GM18511 (cell line): Measurements from ENCODE around the gene FAM236B.
A peak's percentile ranks its signal among the peaks of the same experiment; 100 is the strongest.
"Not testable (repeated sequence)": the region's sequence is repeated elsewhere in the genome, so short reads cannot be mapped to it uniquely, and the experiment has no call there.

Experiments
- ATAC-seq: cut with Tn5 transposase; IDR thresholded peaks from one replicate; pipeline ENCODE4 v1.9.1; 2021; ENCODE audit warnings: mild to moderate bottlenecking, moderate library complexity; ENCODE audit not compliant: unreplicated experiment

Gene FAM236B

DNA sequence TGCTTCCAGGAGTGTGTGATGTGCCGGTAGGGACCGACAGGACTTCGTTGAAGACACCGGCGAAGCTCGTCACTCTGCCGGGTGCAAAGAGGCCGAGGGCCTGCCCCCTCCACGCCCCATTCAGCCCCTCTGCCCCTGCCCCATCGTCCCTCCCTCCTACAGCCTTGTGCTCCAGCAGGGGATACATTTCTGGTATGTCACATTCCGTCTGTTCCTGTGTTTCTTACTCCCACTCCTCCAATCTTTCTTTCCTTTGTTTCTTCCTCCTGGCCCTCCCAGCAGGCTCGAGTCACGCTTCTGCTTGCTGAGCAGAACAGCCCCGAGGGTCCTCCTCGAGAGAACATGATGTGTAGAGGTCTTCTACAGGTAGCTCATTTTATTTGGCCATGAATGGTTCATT, at the start of gene FAM236B:
FAM236B (minus strand) TSS at position 101 of the 400 bp plus-strand sequence; CDS start at position 1, 100 bp downstream.
- not testable (repeated sequence) for ATAC-seq

DNA sequence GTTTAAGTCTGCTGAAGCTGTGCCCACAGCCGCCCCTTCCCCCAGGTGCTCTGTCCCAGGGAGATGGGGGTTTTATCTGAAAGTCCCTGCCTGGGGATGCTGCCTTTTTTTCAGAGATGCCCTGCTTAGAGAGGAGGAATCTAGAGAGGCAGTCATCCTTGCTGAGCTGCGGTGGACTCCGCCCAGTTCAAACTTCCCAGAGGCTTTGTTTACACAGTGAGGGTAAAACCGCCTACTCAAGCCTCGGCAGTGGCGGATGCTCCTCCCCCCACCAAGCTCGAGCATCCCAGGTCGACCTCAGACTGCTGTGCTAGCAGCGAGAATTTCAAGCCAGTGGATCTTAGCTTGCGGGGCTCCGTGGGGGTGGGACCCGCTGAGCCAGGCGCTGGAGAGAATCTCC, 48.2 kb upstream of the FAM236B start:
- ATAC-seq, result not testable (repeated sequence)

DNA sequence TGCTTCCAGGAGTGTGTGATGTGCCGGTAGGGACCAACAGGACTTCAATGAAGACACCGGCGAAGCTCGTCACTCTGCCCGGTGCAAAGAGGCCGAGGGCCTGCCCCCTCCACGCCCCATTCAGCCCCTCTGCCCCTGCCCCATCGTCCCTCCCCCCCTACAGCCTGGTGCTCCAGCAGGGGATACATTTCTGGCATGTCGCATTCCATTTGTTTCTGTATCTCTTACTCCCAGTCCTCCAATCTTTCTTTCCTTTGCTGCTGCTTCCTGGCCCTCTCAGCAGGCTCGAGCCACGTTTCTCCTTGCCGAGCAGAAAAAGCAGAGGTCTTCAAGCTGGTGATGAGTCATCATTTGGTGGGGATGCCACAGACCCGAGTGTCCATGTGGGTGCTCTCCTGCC, 25.6 kb upstream of the FAM236B start, which contains the start of gene FAM236D:
FAM236D (minus strand) TSS at position 101 of the 400 bp plus-strand sequence; CDS start at position 1, 100 bp downstream.
- not testable (repeated sequence) for ATAC-seq

DNA sequence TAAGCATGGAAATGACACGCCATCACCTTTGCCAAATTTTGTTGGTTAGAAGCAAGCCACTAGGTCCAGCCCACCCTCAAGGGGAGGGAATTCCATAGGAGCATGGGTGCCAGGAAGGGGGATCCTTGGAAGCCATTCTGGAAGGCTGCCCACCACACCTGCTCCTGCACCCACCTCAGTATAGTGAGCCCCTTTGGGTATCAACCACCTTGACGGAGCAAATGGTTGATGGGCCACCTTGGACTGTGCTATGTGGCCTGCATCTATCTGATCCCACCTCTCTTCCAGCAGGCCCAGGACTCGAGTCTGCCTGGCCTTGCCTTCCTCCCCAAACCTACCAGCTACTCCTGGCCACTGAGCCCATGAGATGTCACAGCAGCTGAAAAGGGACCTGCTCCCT, 7.9 kb upstream of the FAM236B start:
- ATAC-seq, result not testable (repeated sequence)

DNA sequence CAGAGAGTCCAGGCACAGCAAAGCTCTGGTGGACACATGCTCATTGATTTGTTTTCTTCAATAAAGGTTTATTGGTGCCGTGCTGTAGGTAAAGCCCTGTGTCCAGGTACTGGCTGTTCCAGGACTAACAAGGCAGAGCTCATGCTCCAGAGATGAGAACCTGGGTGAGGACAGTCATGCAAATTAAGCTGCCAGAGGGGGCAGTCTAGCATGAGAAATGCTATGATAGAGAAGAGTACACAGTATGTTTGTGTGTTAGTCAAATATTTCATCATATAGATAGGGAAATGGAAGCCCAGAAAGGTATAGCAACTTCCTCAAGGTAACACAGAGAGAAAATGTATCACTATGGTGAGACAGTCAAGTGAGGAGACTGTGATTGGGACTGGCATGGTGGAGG, 5.7 kb upstream of the FAM236B start:
- not testable (repeated sequence) for ATAC-seq

DNA sequence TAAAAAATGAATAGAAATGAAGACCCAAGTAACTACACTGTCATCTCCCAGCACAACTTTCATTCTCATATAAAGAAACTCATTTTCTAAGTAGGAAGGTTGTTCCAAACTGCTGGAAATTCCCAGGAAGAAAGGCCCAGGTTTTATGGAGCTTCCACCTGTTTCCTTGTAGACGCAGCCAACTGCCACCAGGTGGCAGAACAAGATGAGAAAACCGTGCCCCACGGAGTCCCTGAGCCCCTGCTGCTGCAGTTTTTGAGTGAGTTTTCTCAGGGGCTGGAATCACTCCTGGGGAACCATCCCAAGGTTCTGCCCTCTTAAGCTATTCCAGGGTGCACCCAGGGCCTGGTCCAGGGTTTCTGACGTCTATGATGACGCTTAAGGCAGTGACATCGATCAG, 1.5 kb upstream of the FAM236B start:
- not testable (repeated sequence) for ATAC-seq

DNA sequence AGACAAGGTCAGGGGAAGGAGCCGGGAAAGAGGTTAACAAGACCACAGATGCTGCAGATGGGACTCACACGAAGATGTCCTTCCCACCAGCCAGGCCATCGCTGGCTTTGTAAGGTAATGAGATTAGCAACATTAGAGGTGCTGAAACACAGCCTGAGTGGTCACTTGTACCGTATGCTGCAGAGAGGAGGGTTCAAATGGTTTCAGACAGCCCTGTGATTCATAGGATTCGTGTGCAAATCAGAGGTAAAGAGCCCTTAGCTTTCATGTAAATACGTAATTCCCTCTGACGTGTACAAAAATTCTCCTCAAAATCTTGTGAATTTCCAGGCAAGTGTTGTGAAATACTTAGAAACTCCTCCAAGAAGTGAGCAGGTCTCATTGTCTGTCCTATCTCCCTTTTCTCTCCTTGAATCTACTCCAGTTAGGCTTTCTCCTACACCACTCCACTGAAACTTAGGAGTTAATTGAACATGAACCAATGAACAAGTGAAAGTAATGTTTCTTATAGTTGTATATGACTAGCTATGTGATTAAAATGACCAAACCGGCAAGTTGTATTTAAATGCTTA, 991 bp upstream of the FAM236B start:
- not testable (repeated sequence) for ATAC-seq

DNA sequence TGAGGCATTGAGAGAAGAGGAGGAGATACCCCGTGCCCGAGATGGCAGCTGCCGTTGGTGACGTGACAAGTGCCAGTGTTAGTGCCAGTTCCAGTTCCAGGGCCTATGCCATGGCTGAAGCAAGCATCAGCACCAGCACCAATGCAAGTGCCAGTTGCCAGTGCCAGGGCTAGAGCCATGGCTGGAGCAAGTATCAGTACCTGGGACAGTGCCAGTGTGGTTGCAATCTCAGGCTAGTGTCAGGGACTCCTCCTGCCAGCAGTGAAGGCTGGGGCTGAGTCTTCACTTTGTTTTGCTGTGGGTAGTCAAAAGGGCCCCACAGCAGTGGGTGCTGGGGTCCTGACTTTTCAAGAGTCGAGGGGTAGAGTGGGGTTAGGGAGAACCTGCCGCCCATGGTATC, 4.3 kb downstream of the FAM236B start:
- ATAC-seq, result not testable (repeated sequence)

DNA sequence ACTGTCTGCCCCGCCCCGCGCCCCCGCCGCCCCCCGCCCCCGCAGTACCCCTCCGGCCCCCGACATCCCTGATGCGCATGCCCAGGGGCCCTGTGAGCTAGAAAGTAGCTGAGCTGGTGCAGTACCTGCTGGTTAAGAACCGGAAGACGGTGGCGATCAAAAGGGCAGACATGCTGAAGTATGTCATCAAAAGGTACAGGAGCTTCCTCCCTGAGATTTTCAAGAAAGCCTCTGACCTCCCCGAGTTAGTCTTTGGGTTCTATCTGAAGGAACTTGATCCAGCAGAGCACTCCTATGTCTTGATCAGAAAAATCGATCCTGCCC, 5.0 kb downstream of the FAM236B start:
- ATAC-seq, result peak; percentile 79

DNA sequence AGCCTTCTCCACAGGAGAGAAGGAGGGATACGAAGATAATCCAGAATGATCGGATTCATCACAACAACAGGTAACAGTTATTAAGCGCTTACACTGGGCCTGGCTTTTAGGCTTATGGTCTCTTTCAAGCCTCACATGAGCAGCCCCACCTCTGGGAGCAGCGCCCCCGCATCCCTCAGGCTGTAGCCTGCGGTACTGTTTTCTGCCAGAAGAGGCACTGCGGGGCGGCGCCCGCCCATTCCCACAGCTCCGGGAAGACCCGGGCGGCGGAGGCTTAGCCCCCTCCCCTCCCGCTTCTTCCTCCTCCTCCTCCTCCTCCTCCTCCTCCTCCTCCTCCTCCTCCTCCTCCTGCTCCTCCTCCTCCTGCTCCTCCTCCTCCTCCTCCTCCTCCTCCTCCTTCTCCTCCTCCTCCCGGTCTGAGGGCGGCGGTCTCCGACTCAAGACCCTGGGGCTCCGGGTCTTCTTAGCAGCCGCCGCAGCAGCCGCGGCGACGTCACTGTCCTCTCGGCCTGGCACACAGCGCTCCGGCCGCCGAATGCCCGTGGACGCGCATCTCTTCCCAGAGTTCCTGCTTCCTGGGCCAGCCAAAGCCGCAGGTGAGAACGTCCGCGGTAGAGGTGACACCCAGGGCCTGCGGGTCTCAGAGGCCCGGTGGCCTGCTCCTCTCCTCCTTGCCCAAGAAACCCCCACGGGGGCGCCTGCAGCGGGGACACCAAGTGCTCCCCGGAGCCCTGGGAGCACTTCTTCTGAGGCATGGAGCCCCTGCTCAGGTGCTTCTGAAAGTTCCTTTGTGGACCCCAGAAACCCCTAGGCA, 5.6 kb downstream of the FAM236B start, which contains the start of gene DMRTC1B:
DMRTC1B (plus strand) TSS at position 238 of the 814 bp plus-strand sequence. CDS start 68,246 bp downstream, outside the sequence.
- ATAC-seq, result peak; percentile 86

DNA sequence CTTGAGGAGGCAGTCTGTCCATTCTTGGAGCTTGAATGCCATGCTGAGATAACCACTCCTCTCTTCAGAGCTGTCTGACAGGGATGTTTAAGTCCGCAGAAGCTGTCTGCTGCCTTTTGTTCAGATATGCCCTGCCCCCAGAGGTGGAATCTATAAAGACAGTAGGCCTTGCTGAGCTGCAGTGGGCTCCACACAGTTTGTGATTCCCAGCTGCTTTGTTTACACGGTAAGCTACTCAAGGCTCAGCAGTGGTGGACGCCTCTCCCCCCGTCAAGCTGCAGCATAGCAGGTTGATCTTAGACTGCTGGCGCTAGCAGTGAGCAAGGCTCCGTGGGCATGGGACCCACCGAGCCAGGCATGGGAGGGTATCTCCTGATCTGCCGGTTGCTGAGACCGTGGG, 22.0 kb downstream of the FAM236B start:
- ATAC-seq, result not testable (repeated sequence)

DNA sequence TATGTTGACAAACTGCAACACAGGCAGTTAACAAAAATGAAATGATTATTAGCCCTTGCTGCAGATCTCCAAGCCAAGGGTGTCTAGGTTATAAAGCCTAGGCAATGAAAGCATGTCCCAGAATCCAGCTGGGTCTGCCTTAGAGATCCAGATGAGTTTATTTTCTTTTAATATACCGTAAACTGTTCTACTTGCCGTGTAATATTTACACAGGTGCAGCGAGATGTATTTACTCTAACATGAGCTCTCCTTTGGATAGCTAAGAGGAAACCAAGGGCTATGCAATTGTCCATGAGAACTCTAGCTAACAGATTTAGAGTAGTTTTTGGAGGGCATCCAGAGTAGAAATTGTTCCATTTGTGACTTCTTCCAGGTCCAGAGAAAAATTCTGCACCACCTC, 33.9 kb downstream of the FAM236B start:
- ATAC-seq, result not testable (repeated sequence)

DNA sequence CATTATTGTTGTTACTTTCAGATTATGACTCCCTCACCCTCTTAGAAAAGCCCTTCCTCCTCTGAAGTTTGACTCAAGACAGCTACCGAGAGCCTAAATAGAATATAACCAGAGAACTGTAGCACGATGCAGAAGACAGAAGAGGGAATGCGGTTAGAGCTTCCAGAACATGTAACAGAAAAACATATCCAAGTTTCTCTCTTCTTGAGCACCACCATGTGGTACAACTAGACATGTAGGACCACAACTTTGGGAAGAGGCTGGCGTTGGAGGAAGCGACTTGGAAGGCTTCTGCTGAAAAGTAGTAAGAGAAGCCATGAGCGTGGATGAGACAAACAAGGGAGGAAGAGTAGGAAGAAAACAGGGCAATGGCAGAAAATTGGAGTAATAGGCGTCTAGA, 36.9 kb downstream of the FAM236B start:
- not testable (repeated sequence) for ATAC-seq

DNA sequence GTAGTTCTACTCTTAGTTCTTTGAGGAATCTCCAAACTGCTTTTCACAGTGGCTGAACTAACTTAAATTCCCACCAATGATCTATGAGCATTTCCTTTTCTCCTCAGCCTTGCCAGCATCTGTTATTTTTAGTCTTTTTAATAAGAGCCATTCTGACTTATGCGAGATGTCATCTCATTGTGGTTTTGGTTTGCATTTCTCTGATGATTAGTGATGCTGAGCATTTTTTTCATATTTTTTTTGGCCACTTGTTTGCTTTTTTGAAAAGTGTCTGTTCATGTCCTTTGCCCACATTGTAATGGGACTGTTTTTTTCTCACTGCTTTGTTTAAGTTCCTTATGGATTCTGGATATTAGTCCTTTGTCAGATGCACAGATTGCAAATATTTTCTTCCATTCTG, 46.9 kb downstream of the FAM236B start:
- ATAC-seq, result no peak

DNA sequence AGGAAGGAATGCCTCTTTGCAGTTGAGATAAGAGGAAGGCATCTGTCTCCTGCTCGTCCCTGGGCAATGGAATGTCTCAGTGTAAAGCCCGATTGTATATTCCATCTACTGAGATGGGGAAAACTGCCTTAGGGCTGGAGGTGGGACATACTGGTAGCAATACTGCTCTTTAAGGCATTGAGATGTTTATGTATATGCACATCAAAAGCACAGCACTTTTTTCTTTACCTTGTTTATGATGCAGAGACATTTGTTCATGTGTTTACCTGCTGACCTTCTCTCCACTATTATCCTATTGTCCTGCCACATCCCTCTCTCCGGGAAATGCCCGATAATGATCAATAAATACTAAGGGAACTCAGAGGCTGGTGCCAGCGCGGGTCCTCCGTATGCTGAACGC, 48.8 kb downstream of the FAM236B start:
- not testable (repeated sequence) for ATAC-seq
